SK-N-SH treated with all-trans-retinoic acid at 6 μM for 48 hours (cell line): Measurements from ENCODE around the gene KCNG4.

Experiments used
- ARNTL ChIP-seq: fragments of 450-650 bp; formaldehyde crosslinking; IDR thresholded peaks from 2 replicates; pipeline ENCODE4 v1.5.0; 2020; ENCODE audit warnings: low read depth, mild to moderate bottlenecking, moderate library complexity, borderline replicate concordance
- CREB5 ChIP-seq: fragments of 250-450 bp; sonication (Bioruptor Pico); IDR thresholded peaks from 2 replicates; pipeline ENCODE4 v1.5.1; 2020; ENCODE audit warnings: low read depth, mild to moderate bottlenecking, moderate library complexity
- CSDC2 ChIP-seq: fragments of 250-450 bp; sonication (Bioruptor Pico); IDR thresholded peaks from 2 replicates; pipeline ENCODE4 v1.5.0; 2020; ENCODE audit warnings: mild to moderate bottlenecking, moderate library complexity
- CSRNP3 ChIP-seq: fragments of 250-450 bp; sonication (Bioruptor Pico); IDR thresholded peaks from 2 replicates; pipeline ENCODE4 v1.5.1; 2021; ENCODE audit warnings: mild to moderate bottlenecking, moderate library complexity
- ESRRG ChIP-seq: fragments of 250-450 bp; sonication (Bioruptor Pico); IDR thresholded peaks from 2 replicates; pipeline ENCODE4 v1.6.1; 2021; ENCODE audit warnings: mild to moderate bottlenecking
- PPARA ChIP-seq: fragments of 250-450 bp; sonication (Bioruptor Pico); IDR thresholded peaks from 2 replicates; pipeline ENCODE4 v1.5.0; 2020; ENCODE audit warnings: mild to moderate bottlenecking, borderline replicate concordance
- RARB ChIP-seq: fragments of 250-450 bp; sonication (Bioruptor Pico); IDR thresholded peaks from 2 replicates; pipeline ENCODE4 v1.8.0; 2021; ENCODE audit warnings: mild to moderate bottlenecking, moderate library complexity
- TOX ChIP-seq: fragments of 250-450 bp; sonication (Bioruptor Pico); IDR thresholded peaks from 2 replicates; pipeline ENCODE4 v1.8.0; 2021; ENCODE audit warnings: mild to moderate bottlenecking, moderate library complexity, borderline replicate concordance
- ZC3H10 ChIP-seq: fragments of 250-450 bp; sonication (Bioruptor Pico); IDR thresholded peaks from 2 replicates; pipeline ENCODE4 v1.5.1; 2021; ENCODE audit warnings: mild to moderate bottlenecking, moderate library complexity
- ZFP3 ChIP-seq: fragments of 250-450 bp; sonication (Bioruptor Pico); IDR thresholded peaks from 2 replicates; pipeline ENCODE4 v1.5.0; 2020; ENCODE audit warnings: mild to moderate bottlenecking, moderate library complexity
- ZFP30 ChIP-seq: fragments of 450-650 bp; formaldehyde crosslinking; IDR thresholded peaks from 2 replicates; pipeline ENCODE4 v1.5.0; 2022; ENCODE audit warnings: mild to moderate bottlenecking, moderate library complexity
- ZNF565 ChIP-seq: fragments of 450-650 bp; formaldehyde crosslinking; conservative IDR thresholded peaks from 2 replicates; pipeline ENCODE4 v1.5.0; 2020; ENCODE audit warnings: low read depth, mild to moderate bottlenecking, moderate library complexity
- TF ChIP-seq, protein P1 (sequence below): fragments of 250-450 bp; sonication (Bioruptor Pico); IDR thresholded peaks from 2 replicates; pipeline ENCODE4 v1.5.0; 2020; ENCODE audit warnings: mild to moderate bottlenecking, moderate library complexity

GRCh38 chr16:84233748-84234147 is 6.1 kb downstream of the KCNG4 start:
- no peak for TF ChIP-seq TOX (CRISPR knock-in tag)
- TF ChIP-seq ARNTL (CRISPR knock-in tag), result no peak
- TF ChIP-seq, protein P1, sequence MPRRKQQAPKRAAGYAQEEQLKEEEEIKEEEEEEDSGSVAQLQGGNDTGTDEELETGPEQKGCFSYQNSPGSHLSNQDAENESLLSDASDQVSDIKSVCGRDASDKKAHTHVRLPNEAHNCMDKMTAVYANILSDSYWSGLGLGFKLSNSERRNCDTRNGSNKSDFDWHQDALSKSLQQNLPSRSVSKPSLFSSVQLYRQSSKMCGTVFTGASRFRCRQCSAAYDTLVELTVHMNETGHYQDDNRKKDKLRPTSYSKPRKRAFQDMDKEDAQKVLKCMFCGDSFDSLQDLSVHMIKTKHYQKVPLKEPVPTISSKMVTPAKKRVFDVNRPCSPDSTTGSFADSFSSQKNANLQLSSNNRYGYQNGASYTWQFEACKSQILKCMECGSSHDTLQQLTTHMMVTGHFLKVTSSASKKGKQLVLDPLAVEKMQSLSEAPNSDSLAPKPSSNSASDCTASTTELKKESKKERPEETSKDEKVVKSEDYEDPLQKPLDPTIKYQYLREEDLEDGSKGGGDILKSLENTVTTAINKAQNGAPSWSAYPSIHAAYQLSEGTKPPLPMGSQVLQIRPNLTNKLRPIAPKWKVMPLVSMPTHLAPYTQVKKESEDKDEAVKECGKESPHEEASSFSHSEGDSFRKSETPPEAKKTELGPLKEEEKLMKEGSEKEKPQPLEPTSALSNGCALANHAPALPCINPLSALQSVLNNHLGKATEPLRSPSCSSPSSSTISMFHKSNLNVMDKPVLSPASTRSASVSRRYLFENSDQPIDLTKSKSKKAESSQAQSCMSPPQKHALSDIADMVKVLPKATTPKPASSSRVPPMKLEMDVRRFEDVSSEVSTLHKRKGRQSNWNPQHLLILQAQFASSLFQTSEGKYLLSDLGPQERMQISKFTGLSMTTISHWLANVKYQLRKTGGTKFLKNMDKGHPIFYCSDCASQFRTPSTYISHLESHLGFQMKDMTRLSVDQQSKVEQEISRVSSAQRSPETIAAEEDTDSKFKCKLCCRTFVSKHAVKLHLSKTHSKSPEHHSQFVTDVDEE, result no peak
- no peak for TF ChIP-seq CREB5 (CRISPR knock-in tag)
- TF ChIP-seq ZC3H10 (CRISPR knock-in tag), result no peak
- no peak for TF ChIP-seq ZNF565 (CRISPR knock-in tag)
- no peak for TF ChIP-seq ZFP30
- TF ChIP-seq PPARA (CRISPR knock-in tag), result no peak
- no peak for TF ChIP-seq CSRNP3
- no peak for TF ChIP-seq ESRRG
- no peak for TF ChIP-seq ZFP3 (CRISPR knock-in tag)
- TF ChIP-seq CSDC2 (CRISPR knock-in tag), result no peak
- no peak for TF ChIP-seq RARB
